ENCODE results near the gene DCAF8.

Gene DCAF8

DNA sequence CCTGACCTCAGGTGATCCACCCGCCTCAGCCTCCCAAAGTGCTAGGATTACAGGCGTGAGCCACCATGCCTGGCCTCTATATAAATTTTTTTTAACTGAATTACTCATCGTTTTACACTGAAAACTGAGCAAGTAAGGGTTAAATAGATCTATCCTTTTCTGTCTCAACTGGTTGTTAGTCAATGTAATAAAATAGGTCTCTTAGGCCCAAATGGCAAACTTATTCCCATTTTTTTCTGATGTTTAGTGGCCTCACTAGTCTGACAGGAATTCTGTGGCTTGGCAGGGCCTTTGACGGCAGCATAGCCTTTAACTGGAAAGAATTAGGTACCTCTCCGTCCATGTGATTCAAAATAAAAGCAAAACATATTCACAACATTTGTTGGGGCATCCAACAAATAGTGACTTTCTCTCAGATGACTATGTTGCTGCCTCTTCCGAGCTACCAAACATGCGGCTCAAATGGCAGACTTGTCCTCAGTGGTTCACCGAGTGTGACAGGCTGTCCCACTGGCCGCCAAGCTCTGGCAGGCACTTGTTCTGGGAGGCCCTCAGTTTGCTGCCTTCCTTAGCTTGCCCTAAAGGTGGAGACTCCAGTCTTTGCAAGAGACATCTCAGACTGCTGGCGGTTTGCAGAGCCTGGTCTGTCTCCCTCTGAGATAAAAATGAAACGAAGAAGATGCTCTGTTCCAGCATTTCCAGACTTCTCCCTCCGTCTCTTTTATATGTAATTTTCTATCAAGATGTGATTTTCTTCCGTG lies 93.6 kb downstream of the DCAF8 start:
- DNase-seq (ENCODE audit: low read depth), result no peak

DNA sequence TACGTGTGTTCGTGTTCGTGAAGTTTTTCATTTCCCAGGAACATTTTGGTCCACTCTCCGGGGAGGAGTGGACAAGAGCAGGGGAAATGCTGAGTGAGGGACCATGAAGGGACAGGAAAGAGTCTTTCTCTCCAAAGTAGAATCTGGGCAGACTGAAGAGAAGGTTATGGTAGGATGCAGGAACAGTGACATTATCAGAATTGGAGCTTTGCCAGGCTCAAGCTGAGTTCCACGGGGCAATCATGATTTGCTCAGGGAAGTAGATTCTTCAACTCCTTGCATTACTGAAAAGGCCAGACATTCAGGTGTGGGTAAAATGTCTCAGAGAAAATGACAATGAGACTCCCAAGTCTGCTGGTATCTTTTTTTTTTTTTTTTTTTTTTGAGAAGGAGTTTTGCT lies 94.3 kb downstream of the DCAF8 start:
- DNase-seq (ENCODE audit: low read depth), result no peak

DNA sequence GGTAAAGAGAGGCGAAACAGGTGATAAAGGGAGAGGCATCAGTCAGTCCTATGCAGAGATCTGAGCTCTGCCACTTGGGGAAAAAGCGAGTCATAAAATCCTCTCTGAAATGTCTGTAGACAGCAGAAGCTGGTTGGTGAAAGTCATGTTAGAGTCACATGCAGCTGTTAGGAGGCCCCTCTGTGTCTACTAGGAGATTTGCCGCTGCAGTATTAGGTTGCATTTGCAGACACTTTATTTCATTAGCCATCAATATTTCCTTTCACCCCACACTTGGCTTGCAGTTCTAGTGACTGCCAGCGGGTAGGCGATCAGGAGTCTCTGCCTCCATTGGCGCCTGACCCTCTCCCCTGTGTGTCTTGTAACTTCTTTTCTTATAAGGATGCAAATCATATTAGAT lies 94.8 kb downstream of the DCAF8 start:
- DNase-seq (ENCODE audit: low read depth), result no peak

DNA sequence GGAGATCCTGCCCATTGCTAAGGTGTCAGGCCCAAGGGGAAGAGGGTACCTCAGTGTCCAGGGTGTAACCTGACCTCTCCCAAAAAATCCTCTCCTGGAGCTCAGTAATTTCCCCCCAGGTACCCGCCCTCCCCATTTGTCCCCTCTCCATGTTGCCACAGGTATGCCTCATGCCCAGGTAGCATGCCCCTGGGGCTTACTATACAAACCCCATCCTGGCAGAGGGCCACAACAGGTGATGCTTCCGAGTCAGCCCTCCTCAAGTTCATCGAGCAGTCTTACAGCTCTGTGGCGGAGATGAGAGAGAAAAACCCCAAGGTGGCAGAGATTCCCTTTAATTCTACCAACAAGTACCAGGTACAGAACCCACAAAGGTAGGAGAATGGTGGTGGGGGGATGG lies 95.3 kb downstream of the DCAF8 start:
- no peak for DNase-seq (ENCODE audit: low read depth)

DNA sequence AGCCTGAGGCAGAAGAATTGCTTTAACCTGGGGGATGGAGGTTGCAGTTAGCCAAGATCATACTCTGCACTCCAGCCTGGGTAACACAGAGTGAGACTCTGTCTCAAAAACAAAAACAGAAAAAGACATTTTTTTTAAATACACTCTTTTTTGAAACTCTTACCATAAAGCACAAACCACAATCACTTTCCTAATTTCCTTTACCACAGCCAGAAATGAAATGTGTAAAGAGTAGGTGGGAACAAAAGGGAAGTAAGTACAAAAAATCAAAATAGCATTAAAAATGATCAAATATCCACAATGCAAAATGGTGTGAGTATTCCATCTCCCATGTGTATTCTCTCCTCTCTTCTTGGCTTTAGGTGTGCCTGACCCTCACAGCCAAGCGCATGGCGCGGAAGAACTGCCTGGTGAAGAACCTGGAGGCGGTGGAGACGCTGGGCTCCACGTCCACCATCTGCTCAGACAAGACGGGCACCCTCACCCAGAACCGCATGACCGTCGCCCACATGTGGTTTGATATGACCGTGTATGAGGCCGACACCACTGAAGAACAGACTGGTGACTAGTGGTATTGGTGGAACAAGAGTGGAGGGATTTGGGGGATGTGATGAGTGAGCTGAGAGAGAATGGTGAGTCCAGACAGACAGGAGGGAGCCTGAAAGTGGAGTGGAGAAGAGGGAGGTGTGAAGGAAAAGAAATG lies 96.0 kb downstream of the DCAF8 start:
- no peak for DNase-seq (ENCODE audit: low read depth)

Data from stimulated activated CD8-positive, alpha-beta memory T cell treated with anti-CD3 and anti-CD28 coated beads, Interleukin-15, amount 100 ng/mL, for 1 hour (primary cell).